T-cell (primary cell): ENCODE measurements around the gene IL18. TPM values are rescaled to one million over a fixed set of nuclear protein-coding genes. Genes with fewer than 3 reads are reported as not detected.
"Not testable (repeated sequence)": the region's sequence is repeated elsewhere in the genome, so short reads cannot be mapped to it uniquely, and the experiment has no call there.

Experiments
- ATAC-seq, 4 experiments: fragments of 200-7000 bp in 3 of 4; fragments of 150-1000 bp in 1 of 4; cut with Tn5 transposase; replicated peaks in 1 of 4; 1 replicate in 3 of 4; 2 replicates in 1 of 4; pipeline ENCODE4 v1.10.0; 2021; ENCODE audit warnings: moderate library complexity in 3 of 4, mild to moderate bottlenecking in 2 of 4, moderate number of reproducible peaks in 1 of 4
- CTCF ChIA-PET, 2 donors: fragments of 300-600 bp; sonication (Branson Sonifier 250); formaldehyde crosslinking; loops; one replicate each; lab custom pipeline; 2022; ENCODE audit warnings: antibody characterized with exemption in 2 of 2; lab: Charles Lee
- POLR2A ChIA-PET, 2 donors: fragments of 300-600 bp; sonication (Branson Sonifier 250); formaldehyde crosslinking; loops; one replicate each; lab custom pipeline; 2022; ENCODE audit warnings: antibody characterized with exemption in 2 of 2; lab: Charles Lee
- DNase-seq, 35 experiments: peaks; one replicate each; pipeline versions ENCODE4 v3.0.0 to v3.0.0-alpha.2; 2013 to 2023
- H3K27ac ChIP-seq: one replicate; pipeline ENCODE4 v1.5.1; 2013; ENCODE audit warnings: low read length
- H3K27me3 ChIP-seq, 2 experiments: replicated peaks in 1 of 2; 1 replicate in 1 of 2; 2 replicates in 1 of 2; pipeline versions ENCODE4 v1.6.1 to v1.7.0; 2013; ENCODE audit warnings: low read length in 1 of 2, mixed read lengths in 1 of 2; ENCODE audit not compliant: control insufficient read depth in 2 of 2, insufficient read depth in 2 of 2; ENCODE audit errors: extremely low read depth in 1 of 2
- H3K36me3 ChIP-seq, 2 donors: 1 replicate in 1 of 2; 2 replicates in 1 of 2; pipeline versions ENCODE4 v1.6.1 to v1.7.0; 2013; ENCODE audit warnings: low read length in 1 of 2; ENCODE audit not compliant: control insufficient read depth in 2 of 2, insufficient read depth in 1 of 2; ENCODE audit errors: extremely low read depth in 1 of 2
- H3K4me1 ChIP-seq, 2 experiments: 1 replicate in 1 of 2; 2 replicates in 1 of 2; pipeline versions ENCODE4 v1.6.1 to v1.7.0; 2013; ENCODE audit warnings: low read length in 2 of 2, mixed read lengths in 1 of 2; ENCODE audit not compliant: insufficient read depth in 2 of 2, control insufficient read depth in 1 of 2; ENCODE audit errors: extremely low read depth in 1 of 2
- H3K4me3 ChIP-seq, 2 donors: 1 replicate in 1 of 2; 2 replicates in 1 of 2; pipeline versions ENCODE4 v1.5.1 to v1.7.0; 2013; ENCODE audit warnings: mild to moderate bottlenecking in 2 of 2, low read length in 1 of 2, moderate library complexity in 1 of 2; ENCODE audit not compliant: control insufficient read depth in 1 of 2; ENCODE audit errors: extremely low read depth in 1 of 2
- H3K9me3 ChIP-seq: 2 replicates; pipeline ENCODE4 v1.7.0; 2013
- H3K27ac Mint-ChIP-seq, 2 donors: one replicate each; pipeline ENCODE4 v1.8.0; 2020 to 2021; ENCODE audit warnings: mild to moderate bottlenecking in 2 of 2, mixed read lengths in 2 of 2
- H3K27me3 Mint-ChIP-seq, 2 donors: one replicate each; pipeline ENCODE4 v1.8.0; 2021 to 2022; ENCODE audit warnings: mixed read lengths in 2 of 2
- H3K36me3 Mint-ChIP-seq: one replicate; pipeline ENCODE4 v1.8.0; 2021; ENCODE audit warnings: mixed read lengths
- H3K4me1 Mint-ChIP-seq, 3 donors: one replicate each; pipeline ENCODE4 v1.8.0; 2020 to 2022; ENCODE audit warnings: mixed read lengths in 3 of 3, mild to moderate bottlenecking in 1 of 3
- H3K4me3 Mint-ChIP-seq, 3 donors: one replicate each; pipeline ENCODE4 v1.8.0; 2020 to 2022; ENCODE audit warnings: mild to moderate bottlenecking in 3 of 3, mixed read lengths in 3 of 3, moderate library complexity in 3 of 3
- H3K9me3 Mint-ChIP-seq, 3 donors: one replicate each; pipeline ENCODE4 v1.8.0; 2020 to 2022; ENCODE audit warnings: mixed read lengths in 3 of 3
- WGBS: methylation state at CpG from one replicate; pipeline ENCODE4 v1.1.5; 2013; ENCODE audit warnings: missing lambda C conversion rate; ENCODE audit not compliant: insufficient coverage; 5-methylcytosine and 5-hydroxymethylcytosine counted together
- total RNA-seq, 35 experiments: library from RNA in 6 of 35; stranded (reverse) in 6 of 35; fragments of 120-200 nt in 1 of 35; gene quantifications; one replicate each; pipeline versions ENCODE4 v1.2.1 to v1.2.4 and lab custom pipeline; 2013 to 2026

The IL18 gene
- total RNA-seq, 5 donors from 2014 or later (not counting 1 experiment from before 2014, with no cell fraction given): 0.20 to 0.53 (median 0.35) TPM

- ATAC-seq (no peak), DNase-seq (no peak)
- H3K4me3 ChIP-seq: no peak overlapping the region
- H3K4me1 ChIP-seq: no peaks in the 10 kb centered on the region
- POLR2A ChIA-PET: no interaction called here
- H3K27me3 Mint-ChIP-seq: no peaks in the 10 kb centered on the region
- no peaks in the 10 kb centered on the region for H3K9me3 ChIP-seq
- CTCF ChIA-PET: interaction anchor here (0.6 to 1.7 kb wide), 4 partner anchors 10 to 514 kb away, joined by 3 to 6 read pairs (median 4); no protein-coding TSS in a partner anchor
- WGBS: no CpG with 5 or more reads among the region's 6 CpGs
- no peak overlapping the region for H3K27ac ChIP-seq
- H3K27ac Mint-ChIP-seq: no peak overlapping the region
- H3K27me3 ChIP-seq: no peaks in the 10 kb centered on the region
- no peak overlapping the region for H3K4me3 Mint-ChIP-seq
- no peaks in the 10 kb centered on the region for H3K4me1 Mint-ChIP-seq
- H3K36me3 Mint-ChIP-seq: peaks cover 11% of the 10 kb centered on the region
- H3K36me3 ChIP-seq: peaks cover 0 to 6% of the 10 kb centered on the region in 2 donors
- no peaks in the 10 kb centered on the region for H3K9me3 Mint-ChIP-seq
Observed at GRCh38 chr11:112103446-112103845, 60.4 kb downstream of the IL18 start.

- peaks cover 26% of the 10 kb centered on the region for H3K36me3 Mint-ChIP-seq
- WGBS: no CpG with 5 or more reads among the region's 2 CpGs
- H3K4me1 Mint-ChIP-seq: peaks cover 0 to 11% (median 0%) of the 10 kb centered on the region in 3 donors
- H3K27me3 ChIP-seq: no peaks in the 10 kb centered on the region
- no peak overlapping the region for H3K4me3 Mint-ChIP-seq
- POLR2A ChIA-PET: no interaction called here
- DNase-seq: no peak
- no peaks in the 10 kb centered on the region for H3K9me3 ChIP-seq
- H3K4me1 ChIP-seq: no peaks in the 10 kb centered on the region
- peaks cover 0 to 15% of the 10 kb centered on the region in 2 donors for H3K36me3 ChIP-seq
- CTCF ChIA-PET: no interaction called here
- H3K27me3 Mint-ChIP-seq: no peaks in the 10 kb centered on the region
- no peaks in the 10 kb centered on the region for H3K9me3 Mint-ChIP-seq
- no peak for ATAC-seq
- H3K27ac Mint-ChIP-seq: no peak overlapping the region
- no peak overlapping the region for H3K27ac ChIP-seq
- H3K4me3 ChIP-seq: no peak overlapping the region
Observed at GRCh38 chr11:112100462-112100861, 63.4 kb downstream of the IL18 start.

- H3K4me3 ChIP-seq: no peak overlapping the region
- H3K27me3 ChIP-seq: no peaks in the 10 kb centered on the region
- no peaks in the 10 kb centered on the region for H3K9me3 Mint-ChIP-seq
- DNase-seq (no peak), ATAC-seq (no peak)
- H3K36me3 ChIP-seq: peaks cover 0 to 26% of the 10 kb centered on the region in 2 donors
- CTCF ChIA-PET: interaction anchor here in 1 of 2 donors (0.5 kb wide), 1 partner anchor 13 kb away, joined by 3 read pairs; no protein-coding TSS in a partner anchor
- WGBS: 96% methylated on average over 7 of the region's 11 CpGs
- H3K27me3 Mint-ChIP-seq: no peaks in the 10 kb centered on the region
- H3K36me3 Mint-ChIP-seq: peaks cover 29% of the 10 kb centered on the region
- H3K27ac Mint-ChIP-seq: no peak overlapping the region
- H3K4me1 Mint-ChIP-seq: peaks cover 0 to 11% (median 0%) of the 10 kb centered on the region in 3 donors
- H3K27ac ChIP-seq: no peak overlapping the region
- no peaks in the 10 kb centered on the region for H3K9me3 ChIP-seq
- H3K4me1 ChIP-seq: no peaks in the 10 kb centered on the region
- no peak overlapping the region for H3K4me3 Mint-ChIP-seq
- POLR2A ChIA-PET: interaction anchor here in 1 of 2 donors (0.6 kb wide), 1 partner anchor 1756 kb away, joined by 3 read pairs; no protein-coding TSS in a partner anchor
Observed at GRCh38 chr11:112097734-112098528, 66.0 kb downstream of the IL18 start.

- Mint-ChIP-seq H3K9me3 (no peaks in the 10 kb centered on the region), H3K4me3 (no peak overlapping the region), H3K27ac (no peak overlapping the region), H3K27me3 (no peaks in the 10 kb centered on the region), H3K36me3 (peaks cover 45% of the 10 kb centered on the region), H3K4me1 (peaks cover 0 to 11% (median 5%) of the 10 kb centered on the region in 3 donors)
- no peak overlapping the region for H3K4me3 ChIP-seq
- H3K9me3 ChIP-seq: no peaks in the 10 kb centered on the region
- ATAC-seq: no peak
- H3K27ac ChIP-seq: no peak overlapping the region
- peaks cover 0 to 36% of the 10 kb centered on the region in 2 donors for H3K36me3 ChIP-seq
- ChIA-PET CTCF (interaction anchor here in 1 of 2 donors (0.6 to 1.0 kb wide), 2 partner anchors 18 to 1236 kb away, joined by 4 read pairs; no protein-coding TSS in a partner anchor), POLR2A (no interaction called here)
- H3K4me1 ChIP-seq: no peaks in the 10 kb centered on the region
- no peaks in the 10 kb centered on the region for H3K27me3 ChIP-seq
- no peak for DNase-seq
Observed at GRCh38 chr11:112096194-112096593, 67.7 kb downstream of the IL18 start.

- H3K27ac Mint-ChIP-seq, H3K4me3 ChIP-seq, H3K27me3 ChIP-seq, H3K27ac ChIP-seq, H3K9me3 ChIP-seq, DNase-seq, H3K9me3 Mint-ChIP-seq, ATAC-seq, H3K4me3 Mint-ChIP-seq, H3K4me1 ChIP-seq, H3K27me3 Mint-ChIP-seq: not testable (repeated sequence)
- no CpG with 5 or more reads among the region's 2 CpGs for WGBS
- Mint-ChIP-seq H3K4me1 (peaks cover 1 to 11% (median 10%) of the 10 kb centered on the region in 3 donors), H3K36me3 (peaks cover 47% of the 10 kb centered on the region)
- POLR2A ChIA-PET: interaction anchor here in 1 of 2 donors (0.7 kb wide), 1 partner anchor 534 kb away, joined by 3 read pairs; no protein-coding TSS in a partner anchor
- peaks cover 0 to 44% of the 10 kb centered on the region in 2 donors for H3K36me3 ChIP-seq
- CTCF ChIA-PET: interaction anchor here in 1 of 2 donors (0.7 kb wide), 1 partner anchor 282 kb away, joined by 4 read pairs; no protein-coding TSS in a partner anchor
Observed at GRCh38 chr11:112095302-112095701, 68.6 kb downstream of the IL18 start.
